Tongue (tissue), 2 donors: ENCODE results near the gene PPM1D. TPM values are rescaled to one million over a fixed set of nuclear protein-coding genes. Genes with fewer than 3 reads are reported as not detected.
"Not testable (repeated sequence)": the region's sequence is repeated elsewhere in the genome, so short reads cannot be mapped to it uniquely, and the experiment has no call there.

Experiments
- DNase-seq: peaks from one replicate; pipeline ENCODE4 v3.0.0-alpha.2; 2015
- total RNA-seq: library from RNA; depleted of rRNA; stranded (reverse); fragments of >200 nt; gene quantifications from one replicate; pipeline ENCODE4 v1.2.3, GENCODE V29; 2014

The PPM1D gene
- total RNA-seq, 1 donor from 2014 or later = 11.2 TPM

DNA sequence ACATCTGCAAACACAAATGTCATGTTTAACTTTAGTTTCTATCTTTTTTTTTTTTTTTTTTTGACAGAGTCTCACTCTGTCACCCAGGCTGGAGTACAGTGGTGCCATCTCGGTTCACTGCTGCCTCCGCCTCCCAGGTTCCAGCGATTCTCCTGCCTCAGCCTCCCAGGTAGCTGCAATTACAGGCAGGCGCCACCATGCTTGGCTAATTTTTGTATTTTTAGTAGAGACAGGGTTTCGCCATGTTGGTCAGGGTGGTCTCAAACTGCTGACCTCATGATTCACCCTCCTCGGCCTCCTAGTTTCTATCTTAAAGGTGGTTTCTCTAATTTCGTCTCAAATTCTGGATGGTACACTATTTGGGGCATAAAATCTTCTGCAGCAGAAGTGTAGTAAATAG lies 5.8 kb upstream of the PPM1D start:
- not testable (repeated sequence) for DNase-seq

DNA sequence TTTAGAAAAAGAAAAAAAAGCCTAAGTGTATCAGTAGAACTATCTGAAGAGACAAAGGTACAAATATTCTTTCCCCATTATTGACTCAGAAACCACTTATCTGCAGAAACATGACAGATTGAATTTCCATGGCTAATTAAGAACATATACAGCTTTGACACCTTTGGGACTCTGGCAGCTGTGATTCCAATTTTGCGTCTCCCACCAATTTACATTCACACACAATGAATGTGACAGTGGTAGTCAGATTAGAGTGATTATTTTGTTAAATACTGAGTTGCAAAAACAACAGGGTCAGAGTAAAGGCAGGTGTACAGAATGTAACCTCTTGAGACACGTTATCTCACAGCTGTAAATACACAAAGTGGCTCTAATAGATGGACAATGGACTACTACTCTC lies 5.3 kb upstream of the PPM1D start:
- DNase-seq = no peak

- DNase-seq = no peak
Measured at GRCh38 chr17:60597297-60597696, 2.7 kb upstream of the PPM1D start.

- DNase-seq = no peak
Measured at GRCh38 chr17:60598001-60598736, 1.8 kb upstream of the PPM1D start.

GRCh38 chr17:60599220-60599619 lies 773 bp upstream of the PPM1D start:
- DNase-seq = no peak

DNA sequence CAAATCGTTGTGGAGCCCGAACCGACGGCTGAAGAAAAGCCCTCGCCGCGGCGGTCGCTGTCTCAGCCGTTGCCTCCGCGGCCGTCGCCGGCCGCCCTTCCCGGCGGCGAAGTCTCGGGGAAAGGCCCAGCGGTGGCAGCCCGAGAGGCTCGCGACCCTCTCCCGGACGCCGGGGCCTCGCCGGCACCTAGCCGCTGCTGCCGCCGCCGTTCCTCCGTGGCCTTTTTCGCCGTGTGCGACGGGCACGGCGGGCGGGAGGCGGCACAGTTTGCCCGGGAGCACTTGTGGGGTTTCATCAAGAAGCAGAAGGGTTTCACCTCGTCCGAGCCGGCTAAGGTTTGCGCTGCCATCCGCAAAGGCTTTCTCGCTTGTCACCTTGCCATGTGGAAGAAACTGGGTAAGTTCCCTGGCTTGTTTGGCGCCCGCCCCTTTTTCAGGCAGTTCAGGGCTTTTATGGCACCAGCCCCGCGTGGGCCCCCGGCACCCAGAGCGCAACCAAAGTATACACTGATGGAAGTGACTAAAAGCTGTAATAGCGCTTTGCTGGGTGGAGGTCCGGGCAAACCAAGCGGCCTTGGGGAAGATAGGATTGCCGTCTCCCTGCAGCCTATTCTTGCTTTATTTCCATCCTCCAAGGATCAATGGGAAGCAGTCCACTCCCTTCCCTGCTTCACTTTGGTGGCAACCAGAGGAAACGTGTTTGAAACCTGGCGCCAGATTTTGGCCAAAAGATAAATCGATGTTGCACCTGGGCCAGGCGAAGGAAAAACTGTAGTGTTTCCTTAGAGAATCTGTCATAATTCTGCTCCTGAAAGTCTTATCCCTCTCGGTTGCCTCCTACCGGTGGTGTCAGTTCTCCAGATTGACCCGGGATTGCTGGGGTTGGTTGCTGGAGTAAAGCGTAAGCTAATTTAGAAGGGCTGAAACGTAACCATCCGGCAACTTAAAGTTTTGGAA lies 775 bp downstream of the PPM1D start:
- DNase-seq = peak; percentile 88

DNA sequence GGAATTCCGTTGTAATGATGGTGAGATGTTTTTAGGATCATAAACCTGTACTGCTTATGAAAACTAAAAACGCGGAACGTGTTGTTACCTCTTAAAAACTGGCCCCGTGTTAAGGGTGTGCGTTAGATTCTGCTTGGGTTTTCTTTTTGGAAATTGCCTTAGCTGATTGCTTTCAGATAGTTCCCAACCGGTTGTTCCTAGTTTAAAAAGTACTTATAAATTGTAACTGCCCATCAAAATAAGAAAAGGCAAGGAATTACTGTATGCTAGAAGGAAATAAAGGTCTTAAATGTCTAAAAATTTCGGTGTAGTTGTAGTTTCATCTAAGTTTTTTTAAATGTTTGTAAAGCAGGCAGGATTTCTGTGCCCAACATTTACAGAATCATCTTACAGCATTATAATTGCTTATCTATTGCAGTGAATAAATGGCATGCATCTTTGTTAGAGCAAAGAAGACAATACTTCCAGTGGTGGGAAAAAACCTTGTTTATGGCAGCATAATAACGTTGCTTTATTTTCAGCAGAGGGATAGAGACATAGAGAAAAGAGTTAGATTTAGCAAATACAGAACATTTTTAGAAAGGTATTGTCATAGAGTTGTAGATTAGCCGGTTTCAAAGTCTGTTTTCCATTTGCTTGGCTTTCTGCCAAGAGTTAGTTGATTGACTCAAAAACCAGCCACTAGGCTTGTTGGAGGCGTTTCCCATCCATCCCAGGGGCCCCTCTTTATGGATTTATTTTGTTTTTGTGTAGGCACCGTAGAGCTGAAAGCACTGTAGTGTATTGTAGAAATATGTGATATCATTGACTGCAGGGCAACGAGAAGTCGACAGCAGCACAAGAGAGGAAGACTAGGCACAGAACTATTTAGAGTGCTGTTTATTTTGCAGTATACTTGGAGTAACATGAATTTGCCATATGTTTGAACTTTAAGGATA lies 1.7 kb downstream of the PPM1D start:
- DNase-seq = peak; percentile 94

DNA sequence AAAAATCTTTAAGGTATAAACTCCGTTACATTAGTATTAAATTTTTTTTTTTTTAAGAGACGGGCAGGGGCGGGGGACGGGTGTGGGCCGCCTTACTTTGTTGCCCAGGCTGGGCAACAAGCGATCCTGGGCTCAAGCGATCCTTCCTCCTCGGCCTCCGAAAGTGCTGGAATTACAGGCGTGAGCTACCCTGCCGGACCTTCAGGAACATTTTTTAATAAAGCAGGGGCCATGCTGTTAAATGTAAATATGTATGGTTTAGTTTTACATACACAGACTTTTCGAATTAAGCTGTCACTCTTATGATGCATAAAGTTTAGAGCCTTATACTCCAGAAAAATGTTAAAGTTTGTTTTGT lies 2.4 kb downstream of the PPM1D start:
- DNase-seq = peak; percentile 31

DNA sequence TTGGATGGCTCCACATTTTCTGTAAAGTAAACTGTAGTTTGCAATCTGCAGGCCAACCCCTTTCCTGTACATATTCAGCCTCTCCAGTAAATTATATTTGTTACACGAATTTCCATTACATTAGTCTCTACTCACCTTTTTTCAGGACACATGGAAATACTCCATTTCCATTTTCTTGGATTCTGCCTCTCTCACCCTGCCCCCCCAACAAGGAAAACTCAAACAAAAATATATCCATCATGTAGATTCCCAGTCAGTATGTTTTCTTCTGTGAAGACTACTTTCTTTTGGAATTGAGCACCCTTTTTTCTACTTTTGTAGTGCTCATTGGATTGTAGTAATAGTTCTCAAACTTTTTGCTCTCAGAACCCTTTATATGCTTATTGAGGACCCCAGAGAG lies 2.9 kb downstream of the PPM1D start:
- DNase-seq = peak; percentile 33

DNA sequence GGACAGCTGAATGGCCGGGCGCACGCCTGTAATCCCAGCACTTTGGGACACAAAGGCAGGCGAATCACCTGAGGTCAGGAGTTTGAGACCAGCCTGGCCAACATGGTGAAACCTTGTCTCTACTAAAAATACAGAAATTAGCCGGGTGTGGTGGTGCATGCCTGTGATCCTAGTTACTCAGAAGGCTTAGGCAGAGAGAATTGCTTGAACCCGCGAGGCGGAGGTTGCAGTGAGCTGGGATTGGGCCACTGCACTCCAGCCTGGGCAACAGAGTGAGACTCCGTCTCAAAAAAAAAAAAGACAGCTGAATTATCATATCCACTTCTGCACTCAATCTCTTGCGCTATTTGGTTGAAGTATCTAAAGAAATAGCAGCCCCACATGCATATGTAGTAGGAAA lies 3.5 kb downstream of the PPM1D start:
- DNase-seq = not testable (repeated sequence)

GRCh38 chr17:60604686-60605334 lies 4.8 kb downstream of the PPM1D start:
- DNase-seq = no peak

DNA sequence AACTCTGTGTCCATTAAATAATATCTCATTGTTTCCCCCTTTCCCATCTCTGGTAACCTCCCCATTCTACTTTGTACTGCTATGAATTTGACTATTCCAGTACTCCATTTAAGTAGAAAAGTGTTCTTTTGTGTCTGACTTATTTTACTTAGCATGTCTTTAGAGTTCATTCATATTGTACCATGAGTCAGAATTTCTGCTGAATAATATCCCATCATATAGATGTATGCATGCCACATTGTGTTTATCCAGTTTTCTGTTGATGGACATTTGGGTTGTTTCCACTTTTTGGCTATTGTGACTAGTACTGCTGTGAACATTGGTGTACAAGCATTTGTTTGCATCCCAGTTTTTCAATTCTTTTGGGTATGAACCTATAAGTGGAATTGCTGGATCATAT lies 6.0 kb downstream of the PPM1D start:
- no peak for DNase-seq

- no peak for DNase-seq
Measured at GRCh38 chr17:60610473-60610872, 10.5 kb downstream of the PPM1D start.

GRCh38 chr17:60611321-60611720 lies 11.3 kb downstream of the PPM1D start:
- not testable (repeated sequence) for DNase-seq

DNA sequence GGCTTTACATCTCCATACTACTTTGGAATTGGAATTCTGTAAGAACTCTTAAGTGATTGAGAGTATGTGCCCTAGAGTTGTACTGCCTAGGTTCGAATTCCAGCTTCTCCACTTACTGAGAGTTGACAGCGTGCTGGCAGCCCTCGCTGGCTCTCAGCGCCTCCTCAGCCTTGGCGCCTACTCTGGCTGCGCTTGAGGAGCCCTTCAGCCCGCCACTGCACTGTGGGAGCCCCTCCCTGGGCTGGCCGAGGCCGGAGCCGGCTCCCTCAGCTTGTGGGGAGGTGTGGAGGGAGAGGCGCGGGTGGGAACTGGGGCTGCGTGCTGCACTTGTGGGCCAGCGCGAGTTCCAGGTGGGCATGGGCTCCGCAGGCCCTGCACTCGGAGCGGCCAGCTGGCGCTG lies 13.3 kb downstream of the PPM1D start:
- no peak for DNase-seq

GRCh38 chr17:60613796-60614195 lies 13.8 kb downstream of the PPM1D start:
- DNase-seq = not testable (repeated sequence)

- DNase-seq = not testable (repeated sequence)
Measured at GRCh38 chr17:60614247-60614646, 14.3 kb downstream of the PPM1D start.

GRCh38 chr17:60615108-60615507 lies 15.1 kb downstream of the PPM1D start:
- no peak for DNase-seq

DNA sequence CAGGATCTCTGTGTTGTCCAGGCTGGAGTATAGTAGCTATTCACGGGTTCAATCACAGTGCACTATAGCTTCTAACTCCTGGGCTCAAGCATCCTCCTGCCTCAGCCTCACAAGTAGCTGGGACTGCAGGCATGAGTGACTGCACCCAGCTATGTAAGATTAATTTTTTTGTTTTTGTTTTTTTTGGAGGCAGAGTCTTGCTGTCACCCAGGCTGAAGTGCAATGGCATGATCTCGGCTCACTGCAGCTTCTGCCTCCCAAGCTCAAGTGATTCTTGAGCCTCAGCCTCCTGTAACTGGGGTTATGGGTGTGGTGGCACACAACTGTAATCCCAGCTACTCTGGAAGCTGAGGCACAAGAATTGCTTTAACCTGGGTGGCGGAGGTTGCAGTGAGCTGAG lies 15.8 kb downstream of the PPM1D start:
- DNase-seq = no peak

GRCh38 chr17:60618080-60618479 lies 18.1 kb downstream of the PPM1D start:
- no peak for DNase-seq

GRCh38 chr17:60618854-60619526 lies 19.0 kb downstream of the PPM1D start:
- DNase-seq = no peak
